PFSK-1 (cell line): ENCODE results near the gene WDR81.

Source experiments
- FOXP2 ChIP-seq: optimal IDR thresholded peaks from 2 replicates; pipeline ENCODE3; 2011; ENCODE audit warnings: borderline replicate concordance, control low read depth, inconsistent platforms; ENCODE audit not compliant: insufficient read depth; ENCODE audit errors: extremely low read length, extremely low read depth
- POLR2AphosphoS5 ChIP-seq: IDR thresholded peaks from 2 replicates; pipeline ENCODE4 v1.6.1; 2012; ENCODE audit warnings: low read depth, mild to moderate bottlenecking, control low read depth, low read length, moderate library complexity
- TAF1 ChIP-seq: IDR thresholded peaks from 2 replicates; pipeline ENCODE4 v1.6.1; 2012; ENCODE audit warnings: low read length, control low read depth, borderline replicate concordance; ENCODE audit not compliant: insufficient read depth

Gene WDR81

GRCh38 chr17:1787301-1787902 is 62.9 kb downstream of the WDR81 start:
- TF ChIP-seq FOXP2 (peak; percentile 53), TAF1 (peak; percentile 11; the same call in 1 of the 2 replicates), POLR2AphosphoS5 (no peak)
